NCI-H748 treated with DMSO at 0.1 percent for 48 hours (cell line): ENCODE data around the gene ROPN1L.
"Not testable (repeated sequence)": the region's sequence is repeated elsewhere in the genome, so short reads cannot be mapped to it uniquely, and the experiment has no call there.

Experiments
- DNase-seq: peaks from one replicate; lab custom pipeline; 2025; lab: John Stamatoyannopoulos, UW

ROPN1L gene

GRCh38 chr5:10502578-10502977, 60.9 kb downstream of the ROPN1L start:
- DNase-seq: no peak

- DNase-seq: no peak
Measured at GRCh38 chr5:10503321-10503720, 61.6 kb downstream of the ROPN1L start.

GRCh38 chr5:10503997-10504793, 62.5 kb downstream of the ROPN1L start:
- DNase-seq: no peak

DNA sequence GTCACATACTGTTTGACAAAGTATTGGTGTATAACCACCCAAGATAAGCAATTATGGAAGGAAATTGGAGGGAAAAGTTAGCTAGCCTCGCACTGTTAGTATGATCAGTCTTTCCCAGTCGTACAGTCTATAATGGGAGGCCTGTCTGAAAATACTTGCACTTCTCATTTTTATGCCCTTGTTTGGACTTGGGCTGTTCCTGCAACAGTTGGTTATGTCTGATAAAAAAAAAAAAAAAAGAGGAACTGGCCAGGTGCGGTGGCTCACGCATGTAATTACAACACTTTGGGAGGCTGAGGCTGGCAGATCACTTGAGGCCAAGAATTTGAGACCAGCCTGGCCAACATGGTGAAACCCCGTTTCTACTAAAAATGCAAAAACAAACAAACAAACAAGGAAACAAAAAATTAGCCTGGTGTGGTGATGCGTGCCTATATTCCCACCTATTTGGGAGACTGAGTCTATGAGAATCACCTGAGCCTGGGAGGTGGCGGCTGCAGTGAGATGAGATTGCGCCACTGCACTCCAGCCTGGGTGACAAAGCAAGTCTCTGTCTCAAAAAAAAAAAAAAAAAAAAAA, 63.9 kb downstream of the ROPN1L start:
- DNase-seq: no peak

- DNase-seq: no peak
Measured at GRCh38 chr5:10506535-10506934, 64.9 kb downstream of the ROPN1L start.

- DNase-seq: no peak
Measured at GRCh38 chr5:10507575-10508096, 66.0 kb downstream of the ROPN1L start.

GRCh38 chr5:10509575-10509974, 67.9 kb downstream of the ROPN1L start:
- no peak for DNase-seq

GRCh38 chr5:10511741-10512640, 70.3 kb downstream of the ROPN1L start:
- DNase-seq: no peak

- no peak for DNase-seq
Measured at GRCh38 chr5:10513501-10514442, 72.1 kb downstream of the ROPN1L start.

GRCh38 chr5:10514572-10514971, 72.9 kb downstream of the ROPN1L start:
- DNase-seq: not testable (repeated sequence)
